ENCODE measurements around the gene SEMA6A. TPM values are rescaled to one million over a fixed set of nuclear protein-coding genes. Genes with fewer than 3 reads are reported as not detected.

Gene SEMA6A
- total and polyA plus RNA-seq, 10 of the 15 experiments (the other 5 are each of a cell fraction or from before 2014, with no cell fraction given): 0.16 to 10.2 (median 1.1) TPM

DNA sequence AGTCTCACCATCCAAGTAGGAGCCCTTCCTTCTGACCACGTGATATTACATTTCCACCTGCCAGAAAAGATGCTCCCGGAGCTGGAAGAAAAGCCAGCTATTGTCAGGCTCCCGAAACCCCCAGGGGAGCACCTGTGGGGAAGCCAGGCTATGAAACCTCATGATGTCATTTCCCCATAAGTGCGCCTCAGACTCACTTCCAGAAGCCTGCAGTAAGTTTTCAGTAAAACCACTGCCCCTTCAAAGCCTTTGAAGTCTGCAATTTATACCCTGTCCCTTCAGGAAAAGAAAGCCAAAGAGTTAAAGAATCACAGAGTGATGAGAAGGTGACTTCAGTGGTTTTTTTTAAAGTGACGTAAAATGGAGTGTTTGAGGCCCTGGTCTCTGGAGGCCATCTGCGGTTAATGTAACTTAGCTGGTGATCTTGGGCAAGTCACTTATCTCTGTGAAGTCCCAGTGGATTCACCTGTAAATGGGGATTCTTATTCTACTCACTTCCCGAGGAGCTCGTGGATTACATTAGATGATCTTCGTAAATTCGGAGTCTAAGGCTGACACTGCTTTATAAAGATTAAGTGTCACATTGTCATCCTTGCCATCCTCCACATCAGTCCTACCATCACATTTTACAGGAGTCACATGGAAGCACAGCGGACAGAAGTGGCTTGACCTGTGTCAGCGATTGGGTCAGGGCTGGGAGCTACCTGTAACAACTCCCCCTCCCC, 2.6 kb upstream of the SEMA6A start (continued):
- TF ChIP-seq RELA (IDR thresholded peaks at IDR 0.05; ENCODE audit: borderline replicate concordance, partially characterized antibody) (peak; percentile 62), ZNF687 (IDR thresholded peaks at IDR 0.05) (peak; percentile 72; the same call in 1 of the 2 replicates), CHD2 (IDR thresholded peaks at IDR 0.05; ENCODE audit: borderline replicate concordance, low read depth, low read length) (peak; percentile 37; the same call in 1 of the 2 replicates), HDAC2 (IDR thresholded peaks at IDR 0.05) (no peak), BMI1 (IDR thresholded peaks at IDR 0.05; ENCODE audit: borderline replicate concordance) (peak; percentile 71), EED (IDR thresholded peaks at IDR 0.05; ENCODE audit: low read depth) (peak; percentile 99), SPI1 (IDR thresholded peaks at IDR 0.05; ENCODE audit: borderline replicate concordance, insufficient read depth, low read depth, low read length) (peak; percentile 56), POLR2AphosphoS2 (IDR thresholded peaks at IDR 0.05; ENCODE audit: low read depth, low read length) (no peak), MLLT1 (IDR thresholded peaks at IDR 0.05) (peak; percentile 78), HDAC6 (IDR thresholded peaks at IDR 0.05; ENCODE audit: unreplicated experiment) (no peak), BRCA1 (IDR thresholded peaks at IDR 0.05; ENCODE audit: low read depth, low read length) (no peak), SMAD5 (IDR thresholded peaks at IDR 0.05; ENCODE audit: low read depth) (no peak), POU2F2 (IDR thresholded peaks at IDR 0.05; ENCODE audit: borderline replicate concordance, low read depth, low read length) (peak; percentile 63; the same call in 1 of the 3 replicates), ZZZ3 (IDR thresholded peaks at IDR 0.05; ENCODE audit: control insufficient read depth, insufficient read length, low read depth) (no peak), CTCF (IDR thresholded peaks at IDR 0.05 in 2 of 3, conservative IDR thresholded peaks at IDR 0.05 in 1 of 3; ENCODE audit: control insufficient read depth in 2 of 3, extremely low read depth in 1 of 3, insufficient read depth in 1 of 3, low read depth in 3 of 3, low read length in 3 of 3) (no peak), YBX1 (IDR thresholded peaks at IDR 0.05) (no peak), JUNB (IDR thresholded peaks at IDR 0.05) (peak; percentile 98), MEF2A (IDR thresholded peaks at IDR 0.05; ENCODE audit: insufficient read depth, low read depth, low read length) (peak; percentile 82), MXI1 (IDR thresholded peaks at IDR 0.05; ENCODE audit: low read depth, low read length) (peak; percentile 32; the same call in 1 of the 2 replicates), NFIC (IDR thresholded peaks at IDR 0.05; ENCODE audit: low read depth, low read length) (peak; percentile 99), RAD51 (IDR thresholded peaks at IDR 0.05) (peak; percentile 92), FOXM1 (IDR thresholded peaks at IDR 0.05; ENCODE audit: low read depth, low read length) (peak; percentile 96; the same call in 1 of the 2 replicates)
- TF ChIP-seq, protein P1, sequence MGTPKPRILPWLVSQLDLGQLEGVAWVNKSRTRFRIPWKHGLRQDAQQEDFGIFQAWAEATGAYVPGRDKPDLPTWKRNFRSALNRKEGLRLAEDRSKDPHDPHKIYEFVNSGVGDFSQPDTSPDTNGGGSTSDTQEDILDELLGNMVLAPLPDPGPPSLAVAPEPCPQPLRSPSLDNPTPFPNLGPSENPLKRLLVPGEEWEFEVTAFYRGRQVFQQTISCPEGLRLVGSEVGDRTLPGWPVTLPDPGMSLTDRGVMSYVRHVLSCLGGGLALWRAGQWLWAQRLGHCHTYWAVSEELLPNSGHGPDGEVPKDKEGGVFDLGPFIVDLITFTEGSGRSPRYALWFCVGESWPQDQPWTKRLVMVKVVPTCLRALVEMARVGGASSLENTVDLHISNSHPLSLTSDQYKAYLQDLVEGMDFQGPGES (IDR thresholded peaks at IDR 0.05): no peak
